GM21723 (cell line): ENCODE results near the gene VDAC2.

ENCODE experiments used
- ATAC-seq: cut with Tn5 transposase; IDR thresholded peaks from one replicate; pipeline ENCODE4 v1.9.1; 2021; ENCODE audit warnings: mild to moderate bottlenecking, moderate library complexity; ENCODE audit not compliant: unreplicated experiment

VDAC2 gene

DNA sequence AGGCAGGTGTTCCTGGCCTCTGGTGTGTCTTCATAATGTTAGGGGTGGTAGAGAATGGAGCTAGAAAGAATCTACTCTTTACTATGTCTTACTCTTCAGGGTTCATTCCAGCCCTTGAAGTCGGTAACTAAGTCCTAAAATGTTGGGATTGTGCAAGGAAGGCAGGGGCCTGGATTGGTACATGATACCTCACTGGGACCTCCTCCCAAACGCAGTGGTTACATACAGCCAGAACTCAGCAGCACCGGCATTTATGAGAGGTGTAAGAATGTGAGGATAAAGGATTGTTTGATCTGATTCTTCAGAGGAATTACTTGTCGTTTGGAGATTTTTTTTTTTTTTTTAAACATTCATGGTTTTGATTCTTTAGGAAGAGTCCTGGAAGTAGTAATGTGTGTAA, 18.2 kb downstream of the VDAC2 start:
- ATAC-seq, result no peak

DNA sequence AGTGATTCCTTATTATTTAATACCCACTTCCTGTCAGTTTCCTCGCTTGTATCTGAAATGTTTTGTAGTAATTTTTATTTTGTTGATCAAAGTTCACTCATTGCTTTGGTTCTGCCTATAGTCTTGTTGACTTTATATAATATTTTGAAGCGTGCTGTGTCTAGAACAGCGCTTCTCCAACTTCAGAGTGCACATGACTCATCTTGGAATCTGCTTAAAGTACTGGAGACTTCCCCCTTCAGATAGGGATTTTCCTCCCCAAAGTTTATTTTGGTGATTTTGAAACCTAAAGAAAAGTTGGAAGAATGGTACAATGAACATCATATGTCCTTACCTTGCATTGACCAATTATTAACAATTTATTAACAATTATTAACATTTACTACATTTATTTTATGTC, 19.4 kb downstream of the VDAC2 start:
- no peak for ATAC-seq

DNA sequence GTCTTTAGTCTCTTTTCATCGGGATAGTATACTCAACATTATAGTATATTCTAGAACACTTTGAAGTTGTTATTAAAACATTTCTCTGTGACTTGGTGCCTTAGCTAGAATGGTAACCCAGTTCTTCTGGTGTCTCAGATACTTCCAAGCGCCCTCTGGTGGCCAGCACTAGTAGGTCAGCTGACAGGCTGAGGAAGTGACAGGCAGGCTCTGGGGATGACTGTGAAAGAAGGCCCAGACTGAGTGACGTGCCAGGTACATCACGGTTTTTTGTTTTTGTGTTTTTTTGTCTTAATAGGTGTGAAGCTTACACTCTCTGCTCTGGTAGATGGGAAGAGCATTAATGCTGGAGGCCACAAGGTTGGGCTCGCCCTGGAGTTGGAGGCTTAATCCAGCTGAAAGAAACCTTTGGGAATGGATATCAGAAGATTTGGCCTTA, 20.0 kb downstream of the VDAC2 start:
- peak; percentile 44 for ATAC-seq

DNA sequence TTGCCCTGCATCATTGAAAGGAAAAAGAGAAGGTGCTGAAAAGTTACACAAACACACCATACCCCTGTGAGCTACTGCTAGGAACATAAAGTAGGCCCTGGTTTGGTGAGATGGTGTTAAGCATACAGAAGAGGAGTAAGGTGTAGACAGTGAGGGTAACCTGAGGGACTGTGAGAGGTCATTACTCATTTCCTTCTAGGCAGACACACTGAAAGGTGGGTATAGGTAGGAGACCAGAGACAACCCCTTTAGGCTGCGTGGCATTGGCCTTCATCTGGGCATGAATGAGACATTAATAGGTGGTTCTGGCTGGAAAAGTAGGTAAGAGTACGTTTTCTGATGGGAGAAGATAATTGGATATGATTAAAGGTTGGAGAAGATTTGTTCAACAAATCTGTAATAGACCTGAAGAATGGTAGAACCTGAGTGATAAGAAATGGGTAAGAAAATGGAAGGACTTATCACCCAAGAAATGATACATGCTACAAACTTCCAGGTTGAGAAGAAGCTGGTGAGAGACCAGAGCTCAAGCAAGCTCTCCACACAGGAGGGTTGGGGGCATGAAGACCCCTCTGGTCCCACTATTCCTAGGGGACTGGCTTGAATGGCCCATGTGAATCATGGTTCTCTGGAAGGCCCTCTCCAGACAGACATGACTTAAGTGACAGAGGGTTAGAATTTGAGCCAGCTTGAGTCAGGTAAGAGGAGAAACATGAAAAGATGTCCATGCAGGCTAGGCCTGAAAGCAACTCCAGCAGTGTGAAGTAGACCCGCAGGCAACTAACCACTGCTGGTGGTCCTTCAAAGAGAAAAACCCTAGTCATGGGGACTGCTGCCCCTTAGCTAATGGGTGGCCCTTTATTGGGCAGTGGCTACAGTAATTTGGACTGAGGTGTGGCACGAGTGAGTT, 21.3 kb downstream of the VDAC2 start:
- no peak for ATAC-seq

DNA sequence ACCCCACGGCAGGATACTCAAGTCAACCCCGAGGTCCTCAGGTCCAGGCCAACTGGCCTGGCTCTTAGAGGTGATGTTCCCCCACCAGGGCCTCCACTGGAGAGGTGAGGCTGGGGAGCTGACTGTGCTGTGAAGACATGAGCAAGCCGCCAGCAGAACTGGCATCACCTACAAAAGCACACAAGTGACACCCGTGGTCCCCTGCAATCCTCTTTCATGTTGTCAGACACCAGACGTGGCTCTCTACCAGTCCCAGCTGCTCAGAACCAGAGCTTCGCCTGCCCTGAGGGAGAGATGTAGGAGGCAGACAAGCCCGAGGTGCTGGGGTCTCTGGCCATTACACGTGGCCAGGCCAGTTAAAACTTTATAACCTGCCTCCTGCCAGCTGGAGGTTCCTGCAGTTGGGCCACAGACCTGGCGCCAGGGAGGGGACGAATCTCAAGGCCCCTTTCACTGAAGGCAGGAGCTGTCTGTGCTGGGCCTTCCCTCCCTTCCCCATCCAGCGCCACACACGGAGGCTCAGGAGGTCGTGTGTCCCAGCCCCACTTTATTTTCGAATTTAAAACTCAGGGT, 22.9 kb downstream of the VDAC2 start:
- no peak for ATAC-seq

DNA sequence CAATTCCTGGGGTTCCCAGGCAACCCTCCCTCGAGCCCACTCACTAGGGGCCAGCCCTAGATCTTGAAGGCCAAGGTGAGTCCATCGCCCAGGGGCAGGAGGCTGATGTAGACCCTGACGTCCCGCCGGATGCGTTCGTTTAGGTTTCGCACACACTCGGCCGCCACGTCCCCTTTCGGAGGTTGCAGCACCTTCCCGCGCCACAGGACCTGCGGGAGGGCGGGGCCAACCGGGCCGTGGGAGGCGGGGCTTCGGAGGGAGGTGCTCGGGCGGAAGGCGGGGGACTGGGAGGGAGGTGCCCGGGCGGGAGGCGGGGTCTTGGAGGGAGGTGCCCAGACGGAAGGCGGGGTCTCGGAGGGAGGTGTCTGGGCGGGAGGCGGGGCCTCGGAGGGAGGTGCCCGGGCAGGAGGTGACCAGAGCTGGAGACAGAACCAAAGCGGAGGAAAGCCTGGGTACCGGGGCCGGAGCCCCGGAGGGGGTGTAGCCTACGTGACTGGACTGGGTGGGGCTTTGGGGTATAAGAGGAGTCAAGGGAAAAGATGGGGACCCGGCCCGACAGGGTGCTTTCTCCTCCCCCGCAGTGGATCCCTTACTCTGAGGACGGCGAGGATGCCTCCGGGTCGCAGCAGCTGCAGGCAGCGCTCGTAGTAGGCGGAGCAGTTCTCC, 23.6 kb downstream of the VDAC2 start:
- ATAC-seq, result peak; percentile 48

DNA sequence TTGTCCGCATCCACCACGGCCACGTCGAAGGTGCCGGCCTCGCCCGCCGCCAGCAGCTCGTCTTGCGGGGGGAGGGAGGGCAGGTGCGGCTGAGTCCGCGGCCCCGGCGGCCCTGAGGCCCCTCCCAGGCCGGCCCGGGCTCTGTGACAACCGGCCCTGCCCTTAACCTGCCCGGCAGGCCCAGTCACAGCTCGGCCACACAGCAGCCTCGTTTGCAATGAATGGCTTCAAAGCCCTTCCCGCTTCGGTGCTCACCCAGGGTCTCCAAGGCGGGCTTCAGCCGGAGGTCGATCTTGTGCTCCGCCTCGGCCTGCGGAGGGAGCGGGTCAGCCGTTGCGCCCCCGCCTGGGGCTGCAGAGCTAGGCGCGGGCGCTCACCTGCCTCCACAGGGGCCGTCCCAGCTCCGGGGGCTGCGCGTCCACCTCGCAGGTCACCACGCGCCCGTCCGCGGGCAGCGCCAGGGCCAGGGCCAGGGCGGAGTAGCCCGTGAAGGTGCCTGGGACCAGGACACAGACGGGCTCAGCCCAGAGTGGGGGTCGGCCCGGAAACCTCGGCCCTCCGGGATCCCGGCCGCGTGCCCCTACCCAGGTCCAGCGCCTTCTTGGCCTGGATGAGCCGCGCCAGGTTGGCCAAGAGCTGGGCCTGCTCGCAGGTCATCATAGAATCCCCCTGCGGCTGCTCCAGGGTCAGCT, 24.2 kb downstream of the VDAC2 start:
- peak; percentile 8 for ATAC-seq

DNA sequence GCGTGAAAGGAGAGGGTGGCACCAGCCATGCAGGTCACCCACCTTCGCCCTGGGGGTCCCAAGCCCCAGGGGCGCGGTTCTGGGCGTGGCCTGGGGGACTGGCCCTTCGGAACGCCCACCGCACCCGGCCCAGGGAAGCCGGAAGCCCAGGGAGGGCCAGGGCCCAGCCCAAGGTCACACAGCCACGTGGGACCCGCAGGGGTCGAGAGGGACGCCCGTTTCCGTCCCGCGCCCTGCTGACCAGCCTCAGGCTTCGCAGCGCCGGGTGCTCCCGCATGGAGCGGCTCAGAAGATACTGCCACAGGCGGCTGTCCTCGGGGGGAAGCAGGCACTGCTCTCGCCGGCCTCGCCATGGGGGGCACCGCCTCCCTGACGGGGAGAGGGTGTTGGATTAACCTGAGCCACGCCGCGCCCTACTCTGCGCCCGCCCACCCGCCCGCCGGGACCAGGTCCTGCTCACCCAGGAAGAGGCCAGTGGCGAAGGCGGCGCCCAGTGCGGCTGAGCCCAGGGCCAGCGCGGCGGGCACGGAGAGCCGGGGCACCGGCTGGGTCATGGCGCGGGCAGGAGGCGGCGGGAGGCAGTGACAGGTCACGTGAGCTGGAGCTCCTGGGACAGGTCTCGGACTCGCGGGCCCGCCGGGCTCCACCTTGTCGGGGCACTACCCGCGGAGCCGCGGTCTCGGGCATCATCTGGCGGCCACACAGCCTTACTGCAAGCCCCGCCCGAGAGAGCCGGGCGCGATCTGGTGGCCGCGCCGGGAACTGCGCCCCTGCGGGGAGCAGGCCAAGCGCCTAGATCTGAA, 25.0 kb downstream of the VDAC2 start, which contains the start of gene COMTD1:
TSS of gene COMTD1 (minus strand) at position 583 of the 803 bp plus-strand sequence. CDS start at position 554, 29 bp downstream.
- ATAC-seq, result peak; percentile 75

DNA sequence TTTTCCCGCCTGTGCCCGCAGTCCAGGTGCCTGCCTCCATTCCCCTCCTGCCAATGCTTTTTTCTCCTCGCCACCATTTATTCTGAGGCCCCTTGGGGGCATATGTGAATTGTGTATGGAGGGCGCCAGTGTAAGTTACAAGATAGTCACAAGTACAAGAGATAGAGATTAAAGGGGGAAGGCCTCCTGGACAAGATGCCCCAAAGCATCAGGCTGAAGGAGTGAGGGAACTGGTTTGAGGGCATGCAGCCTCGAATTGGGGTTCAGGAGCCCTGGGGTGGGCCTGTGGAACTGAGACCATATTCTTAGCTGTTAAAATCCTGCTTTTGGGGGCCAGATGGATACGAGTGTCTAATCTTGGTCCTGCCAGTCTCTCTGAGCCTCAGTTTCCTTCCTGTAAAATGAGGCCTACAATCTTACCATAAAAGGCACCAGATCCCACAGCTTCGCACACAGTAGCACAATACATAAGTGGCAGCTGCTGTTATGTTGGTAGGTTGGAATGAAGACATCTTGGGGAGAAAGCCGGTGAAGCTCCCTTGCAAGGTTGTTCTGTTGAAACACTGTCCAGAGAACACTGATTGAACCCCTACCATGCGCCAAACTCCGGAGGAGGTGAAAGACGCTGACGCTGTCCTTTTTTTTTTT, 25.7 kb downstream of the VDAC2 start:
- no peak for ATAC-seq

DNA sequence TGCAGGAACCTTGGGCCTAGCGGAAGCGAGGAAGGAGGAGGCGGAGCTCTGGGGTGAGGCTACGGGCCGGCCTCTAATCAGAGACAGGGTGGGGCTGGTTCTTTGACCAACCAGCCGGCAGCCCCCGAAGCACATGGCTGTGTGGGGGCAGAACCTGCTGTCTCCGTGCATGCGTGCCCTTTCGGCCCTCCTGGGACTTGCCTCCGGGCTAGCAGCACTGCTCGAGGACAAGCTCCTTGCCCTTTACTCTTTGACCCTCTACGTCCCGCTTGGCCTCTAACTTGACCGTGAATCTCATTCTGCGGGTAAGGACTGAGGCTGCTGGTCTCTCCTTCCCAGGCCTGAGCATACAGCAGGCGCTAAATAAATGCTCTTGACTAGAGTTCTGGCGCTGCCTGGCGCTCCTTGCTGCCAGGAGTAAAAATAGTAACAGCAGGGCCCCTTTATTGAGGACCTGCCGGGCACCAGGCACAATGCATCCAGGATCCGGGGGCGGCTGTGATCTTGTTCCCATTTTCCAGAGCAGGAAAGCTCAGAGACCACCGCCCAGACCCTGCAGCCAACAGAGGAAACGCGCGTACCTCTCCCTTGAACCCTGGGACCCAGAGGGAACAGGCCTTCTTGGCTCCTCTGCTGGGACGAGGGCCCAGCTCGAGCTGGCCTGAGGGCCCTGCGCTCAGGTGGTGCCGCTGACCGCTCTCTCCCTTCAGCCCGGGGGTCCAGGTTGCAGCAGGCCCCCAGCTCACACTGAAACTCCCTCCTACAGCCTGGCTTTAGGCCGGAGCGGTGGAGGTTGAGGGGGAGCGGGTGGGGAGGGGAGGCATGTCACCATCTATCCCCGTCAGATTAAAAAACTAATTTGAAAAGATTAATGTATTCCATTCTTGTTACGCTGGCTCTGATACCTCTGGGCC, 27.8 kb downstream of the VDAC2 start:
- ATAC-seq, result no peak

DNA sequence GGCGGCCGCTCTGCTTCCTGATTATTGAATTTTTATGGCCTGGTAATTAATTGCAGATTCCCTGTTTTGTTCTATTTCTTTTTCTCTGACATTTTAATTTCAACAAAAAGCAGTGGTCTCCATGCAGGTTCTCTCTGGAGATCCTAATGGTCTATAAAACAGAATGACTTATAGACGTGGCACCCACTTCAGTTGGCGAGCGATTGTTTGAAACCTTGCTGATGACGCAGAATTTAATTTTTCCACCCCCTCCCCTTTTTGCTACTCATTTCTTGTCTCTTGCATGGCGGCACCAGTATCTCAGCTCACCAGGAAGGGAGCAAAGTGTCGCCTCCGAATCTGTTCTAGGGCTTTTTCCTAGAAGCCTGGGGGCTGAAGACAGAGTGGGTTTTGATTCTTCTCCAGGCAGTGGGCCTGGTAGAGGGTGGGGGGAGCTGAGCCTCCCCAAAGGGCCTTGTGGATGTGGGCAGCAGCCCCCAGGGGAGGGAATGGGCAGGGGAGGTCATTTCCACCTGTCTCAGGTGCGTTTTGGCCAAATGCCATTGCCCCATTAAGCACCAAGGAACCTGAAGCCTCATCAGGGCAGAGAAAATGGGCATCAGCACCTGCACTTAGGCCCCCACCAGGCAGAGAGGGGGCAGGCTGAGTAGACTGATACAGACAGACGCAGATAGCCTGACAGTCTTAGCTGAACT, 28.6 kb downstream of the VDAC2 start:
- ATAC-seq, result no peak

DNA sequence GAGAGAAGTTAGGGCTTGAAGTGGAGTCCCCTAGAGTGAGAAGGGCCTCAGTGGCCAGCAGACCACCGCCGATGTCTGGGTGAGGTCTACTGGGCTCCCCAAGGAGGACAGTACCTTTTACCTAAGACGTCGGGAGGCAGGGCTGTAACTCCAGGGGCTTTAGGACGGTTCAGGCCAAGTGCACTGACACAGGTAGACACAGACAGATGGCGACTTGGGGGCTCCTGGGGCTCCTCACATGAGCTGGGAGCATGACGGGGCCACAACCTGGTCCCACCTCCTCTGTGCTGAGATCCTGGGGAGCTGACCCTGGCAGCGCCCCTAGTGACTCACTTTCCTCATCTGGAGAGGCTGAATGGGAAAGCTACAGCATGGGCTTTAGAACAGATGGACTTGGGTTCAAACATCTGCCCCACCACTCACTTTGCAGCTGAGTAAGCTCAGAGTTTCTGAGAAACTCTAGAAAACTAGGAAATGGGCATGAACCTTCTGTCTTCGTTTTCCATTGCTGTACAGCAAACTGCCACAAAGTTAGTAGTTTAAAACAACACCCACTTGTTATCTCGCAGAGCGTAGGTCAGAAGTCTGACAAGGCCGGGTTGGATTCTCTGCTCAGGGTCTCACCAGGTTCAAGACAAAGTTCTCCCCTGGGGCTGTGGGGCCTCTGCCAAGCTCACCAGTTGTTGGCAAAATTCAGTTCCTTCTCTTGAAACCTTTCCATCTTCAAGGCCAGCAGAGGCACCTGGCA, 29.9 kb downstream of the VDAC2 start:
- no peak for ATAC-seq

DNA sequence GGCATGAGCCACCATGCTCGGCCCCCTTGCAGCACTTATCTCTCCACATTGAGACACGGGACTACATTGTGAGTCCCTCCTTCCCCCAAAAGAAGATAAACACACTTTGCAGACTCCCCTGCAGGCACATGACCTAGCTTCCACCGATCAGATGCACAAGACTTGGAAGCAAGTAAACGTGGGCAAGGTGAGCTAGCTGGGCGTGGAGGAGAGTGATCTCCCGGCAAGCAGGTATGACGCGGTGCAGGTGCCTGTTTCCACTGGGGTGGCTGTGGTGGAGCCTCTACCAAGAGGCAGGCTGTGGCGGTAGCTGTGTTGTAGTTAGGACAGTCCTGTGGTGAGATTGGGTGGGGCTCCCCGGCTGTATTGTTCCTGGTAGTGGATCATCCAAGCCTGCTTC, 32.8 kb downstream of the VDAC2 start:
- no peak for ATAC-seq

DNA sequence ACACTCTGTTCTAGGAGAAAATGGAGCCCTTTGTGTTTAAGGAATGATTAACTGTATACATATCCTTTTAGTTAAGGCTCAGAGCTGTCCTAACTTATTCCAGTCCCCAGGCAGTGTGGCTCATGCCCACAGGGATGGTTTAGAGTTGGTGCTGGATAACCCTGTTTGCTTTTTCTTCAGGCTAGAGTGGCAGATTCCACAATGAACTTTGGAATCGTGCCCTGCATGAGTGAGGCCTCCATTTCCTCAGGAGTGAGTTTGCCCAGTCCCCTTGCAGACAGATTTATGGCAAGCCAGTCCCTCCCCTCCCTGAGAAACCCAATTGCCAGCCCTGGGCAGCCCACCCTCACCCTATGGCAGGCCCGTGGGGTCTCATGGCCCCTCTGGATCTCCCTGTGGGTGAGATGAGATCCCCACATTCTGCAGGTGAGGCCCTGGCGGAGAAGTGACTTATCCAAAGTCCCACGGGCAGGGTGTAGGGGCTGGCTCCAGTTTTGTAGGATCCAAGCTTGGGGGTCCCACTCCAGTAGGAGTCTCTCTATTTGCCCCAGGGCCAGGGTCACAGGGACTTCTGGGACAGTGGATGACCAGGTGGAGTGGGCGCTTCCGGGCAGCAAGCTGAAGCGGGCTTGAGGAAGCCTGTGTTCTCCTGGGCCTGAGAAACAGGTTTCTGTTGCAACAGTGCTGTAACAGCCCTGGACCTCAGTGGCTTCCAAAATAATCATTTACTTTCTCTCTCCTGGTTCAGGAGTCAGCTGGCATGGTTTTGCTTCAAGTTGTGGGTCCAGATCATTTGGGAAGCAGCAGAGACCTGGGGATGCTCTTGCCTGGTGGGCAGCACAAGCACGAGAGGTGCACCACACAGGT, 34.1 kb downstream of the VDAC2 start:
- ATAC-seq, result no peak

DNA sequence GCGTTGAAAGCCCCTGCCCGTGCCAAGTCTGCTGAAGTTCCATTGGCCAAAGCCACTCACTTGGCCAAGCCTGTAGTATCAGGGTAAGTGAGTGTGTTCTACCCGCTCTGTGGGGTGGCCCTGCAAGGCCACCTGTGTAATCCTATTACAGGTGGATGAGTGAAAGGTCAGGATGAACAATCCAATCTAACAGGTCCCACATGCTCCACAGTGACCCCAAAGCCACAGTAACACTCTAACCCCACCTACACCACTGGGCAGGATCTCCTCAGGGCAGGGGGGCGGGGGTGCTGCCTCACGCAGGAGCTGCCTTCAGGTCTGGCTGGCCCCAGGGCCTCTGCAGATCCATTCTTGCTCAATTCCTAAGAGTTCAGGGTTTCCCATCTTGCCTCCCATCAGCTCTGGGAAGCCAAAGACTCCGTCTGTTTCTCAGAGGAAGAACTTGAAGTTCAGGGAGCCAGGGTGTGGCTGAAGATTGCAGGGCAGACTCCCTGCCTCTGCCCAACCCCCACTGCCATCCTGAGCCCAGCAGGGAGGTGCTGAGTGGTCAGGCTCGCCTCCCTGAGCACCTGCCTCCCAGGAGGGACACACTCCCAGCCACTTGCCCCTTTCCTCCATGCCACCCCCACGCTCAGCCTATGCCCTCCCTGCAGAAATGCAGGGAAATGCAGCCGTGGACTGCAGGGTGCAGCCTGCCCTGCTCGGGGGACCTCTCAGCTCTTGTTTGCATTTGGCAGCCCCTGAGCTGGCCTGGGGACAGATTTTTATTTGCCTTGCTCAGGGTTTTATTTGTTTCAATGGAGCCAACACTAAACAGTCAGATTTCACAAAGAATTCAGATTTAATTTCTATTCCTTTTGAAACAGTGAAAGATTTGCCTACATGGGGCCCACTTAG, 35.0 kb downstream of the VDAC2 start:
- ATAC-seq, result no peak

DNA sequence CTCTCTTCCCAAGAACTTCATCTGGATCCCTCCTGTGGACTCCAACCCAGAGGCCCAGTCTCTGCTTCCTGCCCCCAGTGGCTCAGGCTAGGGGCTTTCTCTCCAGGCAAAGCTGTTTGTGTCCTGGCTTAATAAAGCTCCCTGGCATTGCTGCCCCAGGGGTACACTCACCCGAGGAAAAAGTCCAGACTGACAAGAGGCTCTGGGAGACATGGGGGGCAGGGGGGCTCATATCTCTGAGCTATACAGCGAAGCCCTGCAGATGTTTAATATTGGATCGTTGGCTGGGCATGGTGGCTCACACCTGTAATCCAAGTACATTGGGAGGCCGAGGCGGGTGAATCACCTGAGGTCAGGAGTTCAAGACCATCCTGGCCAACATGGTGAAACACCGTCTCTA, 35.9 kb downstream of the VDAC2 start:
- ATAC-seq, result no peak
